GM13976 (cell line): ENCODE data around the gene SSTR3.

Experiments
- DNase-seq: peaks from one replicate; pipeline ENCODE4 v3.0.0; 2012; ENCODE audit warnings: low spot score
- CTCF ChIP-seq: IDR thresholded peaks from 2 replicates; pipeline ENCODE4 v1.5.1; 2012; ENCODE audit warnings: borderline replicate concordance, mild to moderate bottlenecking; ENCODE audit not compliant: insufficient read depth; ENCODE audit errors: extremely low read depth, missing control alignments, control extremely low read depth
- in situ Hi-C: fragments of 300-500 bp; cut with MboI; formaldehyde crosslinking; loops from one replicate; pipeline ENCODE4 v1.12.0; 2022; ENCODE audit warnings: low sequenced_read_pairs, mixed read lengths, inconsistent platforms; ENCODE audit not compliant: unreplicated experiment

Gene SSTR3

GRCh38 chr22:37181681-37182080 lies 30.6 kb downstream of the SSTR3 start:
- DNase-seq: no peak
- TF ChIP-seq CTCF: no peak
- in situ Hi-C loops: no loop called here

DNA sequence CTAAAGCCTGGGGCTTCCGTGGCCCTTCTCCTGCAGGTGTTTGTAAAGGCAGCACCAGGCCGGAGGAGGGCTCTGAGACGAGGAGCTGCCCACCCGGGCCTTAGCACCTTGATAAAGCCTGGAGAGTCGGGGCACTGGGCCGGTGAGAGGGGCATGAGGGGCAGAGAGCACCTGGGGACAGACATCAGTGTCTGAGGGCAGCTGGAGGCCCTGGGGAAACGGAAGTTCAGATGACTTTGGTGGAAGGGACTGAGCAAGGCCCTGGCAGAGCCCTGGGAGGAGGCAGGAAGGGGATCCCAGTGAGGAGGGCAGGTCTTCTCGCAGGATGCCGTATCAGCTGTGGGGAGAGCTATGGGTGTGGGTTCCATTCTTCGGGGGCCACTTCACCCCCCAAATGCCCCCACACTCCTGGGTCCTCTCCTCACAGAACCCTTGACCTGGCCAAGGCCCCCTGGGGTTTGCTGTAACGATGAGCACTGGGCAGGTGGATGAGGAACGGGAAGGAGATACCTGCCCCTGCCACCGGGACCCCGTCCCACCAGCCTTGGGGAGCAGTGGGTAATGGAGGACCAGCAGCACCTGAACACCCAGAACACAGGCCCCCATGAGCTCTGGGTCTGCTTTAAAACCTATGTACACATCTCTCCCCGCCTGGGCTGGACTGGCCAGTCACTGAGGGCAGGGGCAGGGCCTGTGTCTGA lies 31.6 kb downstream of the SSTR3 start:
- TF ChIP-seq CTCF: no peak
- in situ Hi-C loops: no loop called here

GRCh38 chr22:37179622-37180420 lies 32.5 kb downstream of the SSTR3 start:
- in situ Hi-C loops: no loop called here
- no peak for TF ChIP-seq CTCF
- no peak for DNase-seq

More for the DNA sequence above, 31.6 kb downstream of the SSTR3 start:
- no peak for DNase-seq

DNA sequence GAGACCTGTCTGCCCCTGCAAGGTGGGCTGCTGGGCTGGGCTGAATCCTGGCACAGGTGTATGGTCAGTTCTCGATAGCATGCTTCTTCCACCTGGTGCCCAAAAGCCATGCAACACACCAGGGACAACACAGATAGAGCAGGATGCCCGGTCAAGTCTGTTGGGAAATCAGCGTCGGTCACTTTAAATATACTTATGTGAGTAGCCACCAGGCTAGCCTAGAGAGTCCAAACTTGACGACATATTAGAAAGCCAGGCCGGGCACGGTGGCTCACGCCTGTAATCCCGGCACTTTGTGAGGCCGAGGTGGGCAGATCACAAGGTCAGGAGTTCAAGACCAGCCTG lies 33.2 kb downstream of the SSTR3 start:
- TF ChIP-seq CTCF: no peak
- in situ Hi-C loops: no loop called here
- no peak for DNase-seq

GRCh38 chr22:37178350-37179125 lies 33.7 kb downstream of the SSTR3 start:
- no peak for TF ChIP-seq CTCF
- DNase-seq: no peak
- in situ Hi-C loops: no loop called here

DNA sequence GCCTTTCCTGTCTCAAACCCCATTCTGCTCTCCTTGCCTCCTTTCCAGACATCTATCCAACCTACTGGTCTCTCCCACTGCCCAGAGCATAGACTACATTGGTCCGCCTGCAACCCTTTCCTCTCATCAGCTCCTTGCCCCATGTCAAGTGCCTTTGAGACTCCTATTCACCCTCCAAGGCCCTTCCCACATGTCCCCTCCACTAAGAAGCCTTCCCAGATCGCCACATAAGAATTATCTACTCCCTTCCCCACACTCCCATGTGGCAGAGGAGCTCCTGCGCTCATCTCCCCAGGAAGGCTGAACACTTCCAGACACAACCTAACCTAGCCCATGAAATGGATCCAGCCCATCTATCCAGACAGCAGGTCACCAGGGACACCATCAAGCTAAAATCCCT lies 34.5 kb downstream of the SSTR3 start:
- in situ Hi-C loops: no loop called here
- TF ChIP-seq CTCF: no peak
- DNase-seq: no peak
